ENCODE measurements around the gene PPP6R2.

Gene PPP6R2

GRCh38 chr22:50347157-50347556 lies 4.0 kb downstream of the PPP6R2 start:
- Histone ChIP-seq H3K36me3 (ENCODE audit: control insufficient read depth, low read length) (peaks cover 21% of the 10 kb centered on the region), H3K27ac (ENCODE audit: low read depth, low read length) (no peak overlapping the region), H3K79me2 (ENCODE audit: control insufficient read depth, low read length) (peaks cover 71% of the 10 kb centered on the region), H3K9me3 (ENCODE audit: control insufficient read depth, insufficient read depth, low read length) (no peaks in the 10 kb centered on the region), H3K9me2 (replicated peaks; ENCODE audit: control insufficient read depth, low read length) (no peaks in the 10 kb centered on the region), H3K4me2 (ENCODE audit: low read length) (no peak overlapping the region; the same call in 1 of the 2 replicates), H3K4me3 (ENCODE audit: low read length) (no peak overlapping the region), H3K4me1 (ENCODE audit: control insufficient read depth, low read length) (peaks cover 8% of the 10 kb centered on the region), H3F3A (ENCODE audit: control insufficient read depth, insufficient read depth) (peaks cover 7% of the 10 kb centered on the region), H4K20me1 (ENCODE audit: control insufficient read depth, insufficient read depth, low read depth, low read length) (peaks cover 5% of the 10 kb centered on the region; the same call in 1 of the 2 replicates), H3K27me3 (ENCODE audit: control insufficient read depth, low read length) (no peaks in the 10 kb centered on the region)
- TF ChIP-seq CTCF (IDR thresholded peaks at IDR 0.05; ENCODE audit: low read depth, low read length, poor library complexity, severe bottlenecking) (no peak), EZH2phosphoT487 (IDR thresholded peaks at IDR 0.05; ENCODE audit: borderline replicate concordance, low read length) (no peak)

GRCh38 chr22:50348058-50348457 lies 4.9 kb downstream of the PPP6R2 start:
- Histone ChIP-seq H3K27me3 (ENCODE audit: control insufficient read depth, low read length) (no peaks in the 10 kb centered on the region), H3K4me1 (ENCODE audit: control insufficient read depth, low read length) (no peaks in the 10 kb centered on the region), H3K36me3 (ENCODE audit: control insufficient read depth, low read length) (peaks cover 27% of the 10 kb centered on the region), H3K9me2 (replicated peaks; ENCODE audit: control insufficient read depth, low read length) (no peaks in the 10 kb centered on the region), H3K4me2 (ENCODE audit: low read length) (no peak overlapping the region), H3F3A (ENCODE audit: control insufficient read depth, insufficient read depth) (no peaks in the 10 kb centered on the region), H3K27ac (ENCODE audit: low read depth, low read length) (no peak overlapping the region), H3K79me2 (ENCODE audit: control insufficient read depth, low read length) (peaks cover 74% of the 10 kb centered on the region), H3K4me3 (ENCODE audit: low read length) (no peak overlapping the region), H4K20me1 (ENCODE audit: control insufficient read depth, insufficient read depth, low read depth, low read length) (peaks cover 5% of the 10 kb centered on the region; the same call in 1 of the 2 replicates), H3K9me3 (ENCODE audit: control insufficient read depth, insufficient read depth, low read length) (no peaks in the 10 kb centered on the region)
- TF ChIP-seq CTCF (IDR thresholded peaks at IDR 0.05; ENCODE audit: low read depth, low read length, poor library complexity, severe bottlenecking) (no peak), EZH2phosphoT487 (IDR thresholded peaks at IDR 0.05; ENCODE audit: borderline replicate concordance, low read length) (no peak)

- H3K4me2 ChIP-seq (ENCODE audit: low read length): no peak overlapping the region
- no peak overlapping the region for H3K4me3 ChIP-seq (ENCODE audit: low read length)
- H3K9me2 ChIP-seq (replicated peaks; ENCODE audit: control insufficient read depth, low read length): no peaks in the 10 kb centered on the region
- peaks cover 94% of the 10 kb centered on the region for H3K79me2 ChIP-seq (ENCODE audit: control insufficient read depth, low read length)
- peaks cover 38% of the 10 kb centered on the region for H3K36me3 ChIP-seq (ENCODE audit: control insufficient read depth, low read length)
- TF ChIP-seq EZH2phosphoT487 (IDR thresholded peaks at IDR 0.05; ENCODE audit: borderline replicate concordance, low read length): no peak
- H4K20me1 ChIP-seq (ENCODE audit: control insufficient read depth, insufficient read depth, low read depth, low read length): no peaks in the 10 kb centered on the region
- no peaks in the 10 kb centered on the region for H3K27me3 ChIP-seq (ENCODE audit: control insufficient read depth, low read length)
- no peaks in the 10 kb centered on the region for H3K9me3 ChIP-seq (ENCODE audit: control insufficient read depth, insufficient read depth, low read length)
- H3F3A ChIP-seq (ENCODE audit: control insufficient read depth, insufficient read depth): no peaks in the 10 kb centered on the region; the same call in 1 of the 2 replicates
- H3K27ac ChIP-seq (ENCODE audit: low read depth, low read length): no peak overlapping the region
- no peaks in the 10 kb centered on the region for H3K4me1 ChIP-seq (ENCODE audit: control insufficient read depth, low read length)
Measured at GRCh38 chr22:50356186-50356585, 13.1 kb downstream of the PPP6R2 start.

GRCh38 chr22:50357222-50357621 lies 14.1 kb downstream of the PPP6R2 start:
- Histone ChIP-seq H3K9me3 (ENCODE audit: control insufficient read depth, insufficient read depth, low read length) (no peaks in the 10 kb centered on the region), H3K27me3 (ENCODE audit: control insufficient read depth, low read length) (no peaks in the 10 kb centered on the region), H3F3A (ENCODE audit: control insufficient read depth, insufficient read depth) (no peaks in the 10 kb centered on the region; the same call in 1 of the 2 replicates), H3K4me2 (ENCODE audit: low read length) (no peak overlapping the region), H3K79me2 (ENCODE audit: control insufficient read depth, low read length) (peaks cover 96% of the 10 kb centered on the region), H3K4me1 (ENCODE audit: control insufficient read depth, low read length) (no peaks in the 10 kb centered on the region), H4K20me1 (ENCODE audit: control insufficient read depth, insufficient read depth, low read depth, low read length) (peaks cover 8% of the 10 kb centered on the region), H3K27ac (ENCODE audit: low read depth, low read length) (no peak overlapping the region), H3K36me3 (ENCODE audit: control insufficient read depth, low read length) (peaks cover 45% of the 10 kb centered on the region), H3K4me3 (ENCODE audit: low read length) (no peak overlapping the region), H3K9me2 (replicated peaks; ENCODE audit: control insufficient read depth, low read length) (no peaks in the 10 kb centered on the region)
- TF ChIP-seq CTCF (IDR thresholded peaks at IDR 0.05; ENCODE audit: low read depth, low read length, poor library complexity, severe bottlenecking): no peak
- TF ChIP-seq EZH2phosphoT487 (IDR thresholded peaks at IDR 0.05; ENCODE audit: borderline replicate concordance, low read length): no peak

All from DOHH2 (cell line).